HUDEP-2 (cell line): ENCODE results near the gene DOC2B.
"Not testable (repeated sequence)": the region's sequence is repeated elsewhere in the genome, so short reads cannot be mapped to it uniquely, and the experiment has no call there.

Experiments used
- DNase-seq, 76 experiments: peaks; one replicate each; lab custom pipeline; 2025; ENCODE audit not compliant: unreplicated experiment in 76 of 76; lab: John Stamatoyannopoulos, UW

Gene DOC2B

GRCh38 chr17:213286-214105 is 32.0 kb upstream of the DOC2B start:
- no peak for DNase-seq

GRCh38 chr17:210402-210801 is 29.0 kb upstream of the DOC2B start:
- DNase-seq: no peak

GRCh38 chr17:208429-208828 is 27.0 kb upstream of the DOC2B start:
- DNase-seq: no peak

GRCh38 chr17:207775-208174 is 26.3 kb upstream of the DOC2B start:
- no peak for DNase-seq

GRCh38 chr17:206941-207560 is 25.6 kb upstream of the DOC2B start:
- DNase-seq: no peak

- not testable (repeated sequence) for DNase-seq
These were observed 25.0 kb upstream of the DOC2B start for GRCh38 chr17:206484-206883.

- no peak for DNase-seq
These were observed 24.4 kb upstream of the DOC2B start for GRCh38 chr17:205817-206216.

GRCh38 chr17:205148-205669 is 23.8 kb upstream of the DOC2B start:
- no peak for DNase-seq

- no peak for DNase-seq
These were observed 23.1 kb upstream of the DOC2B start for GRCh38 chr17:204427-205147.

GRCh38 chr17:202501-202951 is 21.1 kb upstream of the DOC2B start:
- DNase-seq: no peak

- not testable (repeated sequence) for DNase-seq
These were observed 20.3 kb upstream of the DOC2B start for GRCh38 chr17:201736-202135.

- DNase-seq: not testable (repeated sequence)
These were observed 19.8 kb upstream of the DOC2B start for GRCh38 chr17:201257-201656.

GRCh38 chr17:200586-200985 is 19.1 kb upstream of the DOC2B start:
- DNase-seq: no peak

GRCh38 chr17:199806-200545 is 18.5 kb upstream of the DOC2B start:
- no peak for DNase-seq

GRCh38 chr17:199191-199604 is 17.7 kb upstream of the DOC2B start:
- no peak for DNase-seq

GRCh38 chr17:198225-198624 is 16.8 kb upstream of the DOC2B start:
- not testable (repeated sequence) for DNase-seq

- DNase-seq: no peak
These were observed 15.9 kb upstream of the DOC2B start for GRCh38 chr17:197352-197751.

- DNase-seq: no peak
These were observed 13.6 kb upstream of the DOC2B start for GRCh38 chr17:194828-195602.

- DNase-seq: no peak
These were observed 12.7 kb upstream of the DOC2B start for GRCh38 chr17:193841-194806.
